ENCODE results near the gene C9orf72.

- no peak for TF ChIP-seq CTCF (conservative IDR thresholded peaks at IDR 0.05)
- TF ChIP-seq EZH2 (IDR thresholded peaks at IDR 0.05; ENCODE audit: low read depth) = no peak
These were observed 22.5 kb upstream of the C9orf72 start for GRCh38 chr9:27595733-27596132.
